Endothelial cell of umbilical vein (primary cell): Measurements from ENCODE around the gene DNAJB1.

Source experiments
- CTCF ChIP-seq, 2 donors: IDR thresholded peaks; 1 replicate in 1 of 2; 2 replicates in 1 of 2; pipeline ENCODE4 v1.5.1; 2011; ENCODE audit warnings: low read length in 2 of 2, mild to moderate bottlenecking in 2 of 2, moderate library complexity in 2 of 2, control low read depth in 1 of 2, inconsistent platforms in 1 of 2, low read depth in 1 of 2; ENCODE audit not compliant: insufficient read depth in 1 of 2; ENCODE audit errors: extremely low read depth in 1 of 2
- EZH2 ChIP-seq: IDR thresholded peaks from 2 replicates; pipeline ENCODE4 v1.6.1; 2012; ENCODE audit warnings: borderline replicate concordance, low read depth, mild to moderate bottlenecking, moderate library complexity, low read length, inconsistent platforms; ENCODE audit not compliant: severe bottlenecking
- GATA2 ChIP-seq: IDR thresholded peaks from 2 replicates; pipeline ENCODE4 v1.7.0; 2011; ENCODE audit warnings: low read depth, mild to moderate bottlenecking, moderate library complexity, mixed read lengths, low read length; ENCODE audit not compliant: insufficient read length, insufficient read depth
- MAX ChIP-seq: IDR thresholded peaks from 2 replicates; pipeline ENCODE4 v1.6.1; 2011; ENCODE audit not compliant: insufficient read depth, insufficient read length
- POLR2A ChIP-seq: IDR thresholded peaks from 2 replicates; pipeline ENCODE4 v1.6.1; 2012; ENCODE audit warnings: low read depth, mild to moderate bottlenecking, control low read depth, low read length
- POLR2AphosphoS5 ChIP-seq: IDR thresholded peaks from 2 replicates; pipeline ENCODE4 v1.6.1; 2012; ENCODE audit warnings: low read depth, mild to moderate bottlenecking, control low read depth, low read length, moderate library complexity; ENCODE audit not compliant: insufficient read depth

DNA sequence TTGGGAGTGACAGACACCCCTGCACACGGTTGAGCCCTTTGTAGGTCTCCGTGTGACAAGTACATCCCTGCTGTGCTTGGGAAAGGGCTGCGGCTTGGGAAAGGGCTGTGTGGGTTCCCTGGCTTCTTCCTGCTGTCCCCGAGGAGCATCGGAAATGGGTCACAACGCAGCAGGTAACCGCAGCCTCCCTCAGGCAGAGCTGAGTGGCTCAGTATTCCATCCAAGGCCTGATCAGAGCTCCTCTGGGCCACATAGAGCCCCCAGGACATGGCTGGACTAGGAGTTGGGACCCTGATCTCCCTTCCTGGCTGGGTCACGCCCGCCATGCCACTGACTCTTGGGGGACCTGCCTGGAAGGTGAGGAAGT lies 27.5 kb upstream of the DNAJB1 start:
- TF ChIP-seq CTCF (IDR thresholded peaks at IDR 0.05; ENCODE audit: extremely low read depth in 1 of 2, insufficient read depth in 1 of 2, low read depth in 1 of 2, low read length in 2 of 2) (no peak), EZH2 (no peak), POLR2AphosphoS5 (no peak), POLR2A (no peak), GATA2 (no peak), MAX (no peak)
